Inflammatory macrophage (primary cell): ENCODE results near the gene NELFA.
"Not testable (repeated sequence)": the region's sequence is repeated elsewhere in the genome, so short reads cannot be mapped to it uniquely, and the experiment has no call there.

Experiments used
- DNase-seq, 2 donors: peaks; one replicate each; pipeline ENCODE4 v3.0.0-alpha.2; 2020 to 2022

NELFA gene

DNA sequence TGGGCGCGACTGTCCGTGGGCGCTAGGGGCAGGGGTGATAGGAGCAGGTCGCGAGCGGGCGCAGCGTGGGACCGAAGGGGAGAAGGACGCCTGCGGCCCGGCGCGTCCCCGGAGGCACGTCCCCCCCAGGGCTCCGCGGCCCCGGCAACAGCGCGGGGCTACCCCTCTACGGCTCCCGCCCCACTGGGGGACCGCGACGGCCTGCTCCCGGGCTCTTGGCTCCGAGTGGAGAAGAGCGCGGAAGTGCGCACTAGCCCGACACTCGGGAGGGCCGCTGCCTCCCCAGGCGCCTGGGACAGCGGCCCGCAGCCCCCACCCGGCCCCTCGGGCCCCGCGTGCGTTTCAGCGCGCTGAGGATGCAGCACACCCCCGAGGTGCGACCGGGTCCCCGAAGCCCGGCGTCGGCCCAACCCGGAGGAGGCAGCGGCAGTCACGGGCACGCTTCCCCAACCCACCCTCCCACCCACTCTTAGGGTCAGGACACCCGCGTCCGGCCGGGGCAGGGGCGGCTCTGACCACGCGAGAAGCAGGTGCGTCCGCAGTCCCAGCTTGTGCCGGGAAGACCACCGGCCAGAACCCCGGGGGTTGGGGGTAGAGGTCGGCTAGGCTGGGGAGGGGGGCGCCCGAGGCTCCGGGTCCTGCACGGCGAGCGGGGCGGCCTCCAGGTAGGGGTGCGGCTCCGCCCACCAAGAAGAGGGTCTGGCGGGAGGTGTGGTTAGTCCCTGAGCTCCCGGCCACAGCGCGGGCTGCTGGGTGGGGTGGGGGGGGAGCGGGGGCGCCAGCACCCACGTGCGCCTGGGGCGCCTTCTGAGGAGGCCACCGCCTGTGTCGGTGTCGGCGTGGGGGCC is 31.8 kb upstream of the NELFA start:
- no peak for DNase-seq

DNA sequence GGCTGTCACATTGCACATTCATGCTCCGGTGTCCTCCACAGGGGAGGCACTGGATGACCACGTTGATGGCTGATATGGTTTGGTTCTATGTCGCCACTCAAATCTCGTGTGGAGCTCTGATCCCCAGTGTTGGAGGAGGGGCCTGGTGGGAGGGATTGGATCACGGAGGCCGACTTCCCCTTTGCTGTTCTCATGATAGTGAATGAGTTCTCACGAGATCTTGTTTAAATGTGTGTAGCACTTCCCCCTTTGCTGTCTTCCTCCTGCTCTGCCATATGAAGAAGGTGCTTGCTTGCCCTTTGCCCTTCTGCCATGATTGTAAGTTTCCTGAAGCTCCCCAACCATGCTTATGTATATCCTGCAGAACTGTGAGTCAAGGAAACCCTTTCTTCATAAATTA is 28.1 kb upstream of the NELFA start:
- DNase-seq: peak; percentile 50 to 76

GRCh38 chr4:2036327-2036726 is 27.6 kb upstream of the NELFA start:
- DNase-seq: no peak

DNA sequence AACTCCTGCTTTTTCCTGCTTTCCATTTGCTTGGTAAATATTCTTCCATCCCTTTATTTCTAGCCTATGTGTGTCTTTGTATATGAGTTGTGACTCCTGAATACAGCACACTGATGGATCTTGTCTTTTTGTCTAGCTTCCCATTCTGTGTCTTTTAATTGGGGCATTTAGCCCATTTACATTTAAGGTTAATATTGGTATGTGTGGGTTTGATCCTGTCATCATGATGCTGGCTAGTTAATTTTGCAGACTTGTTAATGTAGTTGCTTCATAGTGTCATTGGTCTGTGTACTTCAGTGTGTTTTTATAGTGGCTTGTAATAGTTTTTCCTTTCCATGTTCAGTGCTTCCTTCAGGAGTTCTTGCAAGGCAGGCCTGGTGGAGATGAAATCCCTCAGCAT is 22.4 kb upstream of the NELFA start:
- not testable (repeated sequence) for DNase-seq

- DNase-seq: not testable (repeated sequence)
Observed at GRCh38 chr4:2027120-2027519, 18.3 kb upstream of the NELFA start.

DNA sequence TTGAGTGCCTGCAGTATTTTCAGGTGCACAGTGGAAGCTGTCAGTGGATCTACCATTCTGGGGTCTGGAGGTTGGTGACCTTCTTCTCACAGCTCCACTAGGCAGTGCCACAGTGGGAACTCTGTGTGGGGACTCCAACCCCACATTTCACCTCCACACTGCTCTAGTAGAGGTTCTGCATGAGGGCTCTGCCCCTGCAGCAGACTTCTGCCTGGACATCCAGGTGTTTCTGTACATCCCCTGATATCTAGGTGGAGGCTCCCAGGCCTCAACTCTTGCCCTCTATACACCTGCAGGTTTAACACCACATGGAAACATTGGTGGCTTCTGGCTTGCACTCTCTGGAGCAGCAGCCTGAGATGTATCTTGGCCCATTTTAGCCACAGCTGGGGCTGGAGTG is 17.0 kb upstream of the NELFA start:
- DNase-seq: no peak

DNA sequence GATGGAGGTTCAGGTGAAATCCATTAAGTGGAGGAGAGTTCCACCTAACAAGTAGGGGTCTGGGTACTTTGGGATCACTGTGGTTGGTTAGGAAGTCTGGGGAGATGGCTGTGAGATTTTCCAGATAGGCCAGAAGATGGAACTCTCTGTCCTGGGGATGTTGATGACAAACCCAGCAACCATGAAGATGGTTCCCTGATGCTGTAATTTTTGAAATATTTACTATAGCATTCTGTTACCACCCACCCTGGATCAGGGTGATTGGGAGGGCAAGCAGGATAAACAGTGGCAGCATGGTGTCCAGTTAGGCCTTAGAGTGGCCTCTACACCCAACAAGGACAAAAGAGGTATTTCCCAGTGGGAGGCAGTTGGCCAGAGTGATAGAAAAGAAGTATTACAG is 15.9 kb upstream of the NELFA start:
- no peak for DNase-seq

DNA sequence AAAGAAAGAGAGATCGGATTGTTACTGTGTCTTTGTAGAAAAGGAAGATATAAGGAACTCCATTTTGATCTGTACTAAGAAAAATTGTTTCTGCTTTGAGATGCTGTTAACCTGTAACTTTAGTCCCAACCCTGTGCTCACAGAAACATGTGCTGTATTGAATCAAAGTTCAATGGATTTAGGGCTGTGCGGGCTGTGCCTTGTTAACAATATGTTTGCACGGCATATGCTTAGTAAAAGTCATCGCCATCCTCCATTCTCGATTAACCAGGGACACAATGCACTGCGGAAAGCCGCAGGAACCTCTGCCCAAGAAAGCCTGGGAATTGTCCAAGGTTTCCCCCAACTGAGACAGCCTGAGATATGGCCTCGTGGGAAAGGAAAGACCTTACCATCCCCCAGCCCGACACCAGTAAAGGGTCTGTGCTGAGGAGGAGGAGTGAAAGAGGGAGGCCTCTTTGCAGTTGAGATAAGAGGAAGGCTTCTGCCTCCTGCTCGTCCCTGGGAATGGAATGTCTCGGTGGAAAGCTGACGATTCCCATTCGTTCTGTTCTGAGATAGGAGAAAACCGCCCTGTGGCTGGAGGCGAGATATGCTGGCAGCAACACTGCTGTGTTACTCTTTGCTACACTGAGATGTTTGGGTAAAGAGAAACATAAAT is 12.7 kb upstream of the NELFA start:
- DNase-seq: not testable (repeated sequence)

DNA sequence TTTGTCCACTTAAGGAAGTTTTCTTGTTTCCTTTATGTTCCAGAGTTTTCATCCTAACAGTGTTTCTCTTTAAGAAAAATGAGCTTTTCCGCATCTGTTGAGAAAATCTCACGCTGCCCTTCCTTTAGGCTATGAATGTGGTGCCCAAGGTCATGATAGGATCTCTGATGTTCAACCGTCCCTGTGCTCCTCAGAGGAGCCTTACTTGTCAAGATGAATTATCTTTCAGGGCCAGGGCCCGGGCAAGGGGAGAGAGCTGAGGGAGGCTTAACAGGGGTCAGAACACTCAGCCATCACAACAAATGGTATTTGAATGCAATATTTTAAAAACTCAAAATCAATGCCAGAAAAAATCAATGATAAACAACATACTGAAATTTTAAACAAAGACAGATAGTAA is 6.2 kb upstream of the NELFA start:
- no peak for DNase-seq

GRCh38 chr4:2011583-2011982 is 2.8 kb upstream of the NELFA start:
- DNase-seq: peak; percentile 76 to 81

GRCh38 chr4:2009651-2010233 is 968 bp upstream of the NELFA start:
- DNase-seq: peak; percentile 76 to 83

DNA sequence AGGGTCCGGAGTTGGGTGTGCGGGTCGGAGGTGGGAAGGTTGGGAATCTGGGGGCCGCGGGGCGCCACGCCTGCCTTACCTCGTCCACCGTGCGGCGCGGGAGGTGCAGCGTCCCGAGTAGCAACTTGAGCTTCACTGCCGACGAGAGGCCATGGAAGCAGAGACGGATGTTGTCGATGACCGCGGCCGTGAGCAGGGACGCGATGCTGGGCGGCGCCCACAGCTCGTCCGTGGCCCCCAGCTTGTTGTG is 178 bp downstream of the NELFA start:
- DNase-seq: no peak

- DNase-seq: no peak
Observed at GRCh38 chr4:2007804-2008670, 737 bp downstream of the NELFA start.

DNA sequence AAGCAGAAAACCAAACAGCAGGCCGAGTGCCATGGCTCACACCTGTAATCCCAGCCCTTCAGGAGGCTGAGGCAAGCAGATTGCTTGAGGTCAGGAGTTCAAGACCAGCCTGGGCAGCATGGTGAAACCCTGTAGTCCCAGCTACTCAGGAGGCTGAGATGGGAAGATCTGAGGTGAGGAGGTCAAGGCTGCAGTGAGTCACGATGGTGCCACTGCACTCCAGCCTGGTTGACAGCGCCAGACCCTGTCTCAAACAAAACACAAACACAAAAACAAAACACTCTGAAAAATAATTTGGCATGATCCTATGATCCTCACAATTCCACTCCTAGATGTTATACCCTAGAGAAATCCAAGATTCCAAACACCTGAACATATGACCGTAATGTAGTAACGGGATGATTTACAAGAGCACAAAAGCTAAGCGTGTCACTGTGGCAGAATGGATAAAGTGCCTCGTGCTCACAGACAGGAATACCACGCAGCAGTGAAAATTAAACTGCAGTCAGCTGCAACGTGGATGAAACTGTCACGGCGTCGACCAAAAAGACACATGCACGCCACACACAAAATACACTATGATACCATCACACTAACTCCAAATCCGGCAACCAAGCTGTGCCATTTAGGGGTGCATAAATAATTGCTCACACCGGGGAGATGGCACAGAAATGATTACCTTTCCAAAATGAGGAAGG is 1.7 kb downstream of the NELFA start:
- DNase-seq: no peak

DNA sequence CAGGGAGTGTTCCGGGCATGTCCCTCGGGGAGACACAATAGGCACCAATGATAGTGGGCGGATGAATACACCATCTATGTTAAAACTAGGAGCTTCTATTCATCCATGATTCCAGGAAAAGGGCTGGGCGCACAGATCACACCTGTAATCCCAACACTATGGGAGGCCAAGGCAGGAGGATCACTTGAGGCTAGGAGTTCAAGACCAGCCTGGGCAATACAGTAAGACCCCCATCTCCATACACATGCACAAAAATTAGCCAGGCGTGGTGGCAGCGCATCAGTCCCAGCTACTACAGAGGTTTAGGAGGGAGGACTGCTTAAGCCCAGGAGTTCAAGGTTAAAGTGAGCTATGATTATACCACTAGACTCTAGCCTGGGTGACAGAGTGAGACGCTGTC is 2.4 kb downstream of the NELFA start:
- no peak for DNase-seq

GRCh38 chr4:2003361-2003760 is 5.4 kb downstream of the NELFA start:
- DNase-seq: not testable (repeated sequence)

- DNase-seq: not testable (repeated sequence)
Observed at GRCh38 chr4:1999308-1999707, 9.5 kb downstream of the NELFA start.

DNA sequence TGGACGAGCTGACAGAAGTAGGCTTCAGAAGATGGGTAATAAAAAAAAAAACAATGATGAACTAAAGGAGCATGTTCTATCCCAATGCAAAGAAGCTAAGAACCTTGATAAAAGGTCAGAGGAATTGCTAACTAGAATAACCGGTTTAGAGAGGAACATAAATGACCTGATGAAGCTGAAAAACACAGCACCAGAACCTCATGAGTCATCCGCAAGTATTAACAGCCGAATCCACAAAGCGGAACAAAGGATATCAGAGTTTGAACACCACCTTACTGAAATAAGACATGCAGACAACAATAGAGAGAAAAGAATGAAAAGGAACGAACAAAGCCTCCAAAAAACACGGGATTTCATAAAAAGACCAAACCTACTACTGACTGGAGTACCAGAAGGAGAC is 10.5 kb downstream of the NELFA start:
- no peak for DNase-seq

DNA sequence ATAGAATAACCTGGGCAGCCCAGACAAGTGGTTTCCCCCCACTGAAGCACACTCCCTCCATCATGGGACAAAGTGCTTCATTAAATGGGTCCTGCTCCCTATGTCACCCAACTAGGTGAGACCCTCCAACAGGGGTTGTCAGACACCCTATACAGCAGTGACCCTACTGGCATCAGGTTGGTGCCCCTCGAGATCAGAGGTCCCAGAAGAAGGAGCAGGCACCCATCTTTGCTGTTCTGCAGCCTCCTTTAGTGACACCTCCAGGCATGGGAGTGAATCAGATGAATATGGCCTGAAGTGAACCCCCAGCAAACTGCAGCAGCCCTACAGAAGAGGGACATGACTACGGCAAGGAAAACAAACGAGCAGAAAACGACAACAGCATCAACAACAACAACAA is 11.1 kb downstream of the NELFA start:
- DNase-seq: no peak

DNA sequence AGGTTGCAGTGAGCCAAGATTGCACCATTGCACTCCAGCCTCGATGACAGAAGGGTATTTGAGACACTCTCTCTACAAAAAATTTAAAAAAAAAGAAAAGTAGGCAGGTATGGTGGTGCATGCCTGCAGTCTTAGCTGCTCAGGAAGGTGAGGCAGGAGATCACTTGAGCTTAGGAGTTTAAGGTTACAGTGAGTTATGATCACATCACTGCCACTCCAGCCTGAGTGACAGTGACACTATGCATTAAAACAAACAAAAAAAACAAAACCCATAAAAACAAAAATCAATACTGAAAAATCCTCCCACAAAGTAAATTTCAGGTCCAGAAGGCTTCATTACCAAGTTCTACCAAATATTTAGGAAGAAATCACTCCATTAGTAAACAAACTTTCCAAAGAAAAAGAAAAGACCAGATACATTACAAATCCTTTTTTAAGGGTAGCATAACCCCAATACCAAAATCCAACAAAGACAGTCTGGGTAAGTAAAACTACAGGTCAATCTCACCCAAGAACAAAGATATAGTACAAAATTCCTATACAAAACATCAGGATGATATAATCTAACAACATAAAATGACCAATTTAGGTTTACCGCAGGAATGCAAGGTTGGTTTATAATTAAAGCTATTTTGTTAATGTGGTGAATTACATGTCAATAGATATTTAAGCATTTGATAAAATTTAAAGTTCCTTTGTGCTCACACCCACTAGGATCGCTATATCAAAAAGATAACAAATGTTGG is 11.7 kb downstream of the NELFA start:
- DNase-seq: no peak

DNA sequence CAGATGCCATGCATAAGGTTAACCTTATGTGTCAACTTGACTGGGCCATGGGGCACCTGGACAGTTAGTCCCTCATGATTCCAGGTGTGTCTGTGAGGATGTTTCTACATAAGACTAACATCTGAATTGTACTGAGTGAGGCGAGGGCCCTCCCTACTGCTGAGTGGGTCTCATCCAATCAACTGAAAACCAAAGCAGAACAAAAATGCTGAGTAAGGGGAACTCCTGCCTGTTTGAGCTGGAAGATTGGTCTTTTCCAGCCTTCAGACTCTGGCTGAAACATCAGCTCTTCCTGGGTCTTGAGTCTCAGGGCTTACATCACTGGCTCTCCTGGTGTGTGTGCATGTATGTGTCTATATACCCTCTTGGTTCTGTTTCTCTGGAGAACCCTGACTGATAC is 13.8 kb downstream of the NELFA start:
- no peak for DNase-seq
